HG03457 (cell line): ENCODE results near the gene C5orf58.
"Not testable (repeated sequence)": the region's sequence is repeated elsewhere in the genome, so short reads cannot be mapped to it uniquely, and the experiment has no call there.

Experiments
- ATAC-seq: cut with Tn5 transposase; IDR thresholded peaks from one replicate; pipeline ENCODE4 v1.9.1; 2021; ENCODE audit warnings: moderate number of reproducible peaks; ENCODE audit not compliant: unreplicated experiment

C5orf58 gene

GRCh38 chr5:170223360-170223759, 9.4 kb upstream of the C5orf58 start:
- no peak for ATAC-seq

- no peak for ATAC-seq
Observed at GRCh38 chr5:170223906-170224305, 8.9 kb upstream of the C5orf58 start.

GRCh38 chr5:170225326-170226128, 7.3 kb upstream of the C5orf58 start:
- ATAC-seq: no peak

GRCh38 chr5:170226129-170226615, 6.6 kb upstream of the C5orf58 start:
- ATAC-seq: no peak

- no peak for ATAC-seq
Observed at GRCh38 chr5:170226661-170227060, 6.1 kb upstream of the C5orf58 start.

GRCh38 chr5:170228762-170229435, 3.9 kb upstream of the C5orf58 start:
- ATAC-seq: no peak

- no peak for ATAC-seq
Observed at GRCh38 chr5:170233358-170233892, 640 bp downstream of the C5orf58 start.

- ATAC-seq: no peak
Observed at GRCh38 chr5:170235876-170236864, 3.4 kb downstream of the C5orf58 start.

GRCh38 chr5:170238456-170239196, 5.8 kb downstream of the C5orf58 start:
- no peak for ATAC-seq

GRCh38 chr5:170245436-170245835, 12.7 kb downstream of the C5orf58 start:
- ATAC-seq: not testable (repeated sequence)

- no peak for ATAC-seq
Observed at GRCh38 chr5:170246126-170246870, 13.5 kb downstream of the C5orf58 start.

- ATAC-seq: no peak
Observed at GRCh38 chr5:170247363-170247762, 14.6 kb downstream of the C5orf58 start.

- ATAC-seq: no peak
Observed at GRCh38 chr5:170248172-170248930, 15.6 kb downstream of the C5orf58 start.

- not testable (repeated sequence) for ATAC-seq
Observed at GRCh38 chr5:170248931-170249227, 16.1 kb downstream of the C5orf58 start.

- ATAC-seq: no peak
Observed at GRCh38 chr5:170249355-170249754, 16.6 kb downstream of the C5orf58 start.

- ATAC-seq: no peak
Observed at GRCh38 chr5:170250810-170251317, 18.1 kb downstream of the C5orf58 start.

- no peak for ATAC-seq
Observed at GRCh38 chr5:170251462-170251861, 18.7 kb downstream of the C5orf58 start.

- no peak for ATAC-seq
Observed at GRCh38 chr5:170252109-170252508, 19.3 kb downstream of the C5orf58 start.
